ENCODE results near the gene TRIP12.
"Not testable (repeated sequence)": the region's sequence is repeated elsewhere in the genome, so short reads cannot be mapped to it uniquely, and the experiment has no call there.

Gene TRIP12

GRCh38 chr2:229901819-229902218 is 20.0 kb downstream of the TRIP12 start:
- H3K27ac ChIP-seq (ENCODE audit: low read length): no peak overlapping the region
- peaks cover 11% of the 10 kb centered on the region for H3K36me3 ChIP-seq (replicated peaks; ENCODE audit: low read depth, low read length)
- H3K9me3 ChIP-seq (ENCODE audit: insufficient read depth, low read length): no peaks in the 10 kb centered on the region
- no peaks in the 10 kb centered on the region for H3K4me1 ChIP-seq (ENCODE audit: low read length)
- peaks cover 49% of the 10 kb centered on the region for H3K79me2 ChIP-seq (ENCODE audit: low read length)
- TF ChIP-seq CTCF (IDR thresholded peaks at IDR 0.05; ENCODE audit: low read depth, low read length): no peak
- TF ChIP-seq EZH2phosphoT487 (IDR thresholded peaks at IDR 0.05; ENCODE audit: low read depth): no peak
- H3K4me3 ChIP-seq (ENCODE audit: low read length): no peak overlapping the region
- H3K27me3 ChIP-seq (ENCODE audit: low read depth, low read length): no peaks in the 10 kb centered on the region
- H4K20me1 ChIP-seq (ENCODE audit: insufficient read depth, low read length): peaks cover 34% of the 10 kb centered on the region
- H3K4me2 ChIP-seq (ENCODE audit: low read length): no peak overlapping the region
- H2AFZ ChIP-seq (ENCODE audit: low read depth, low read length): no peak overlapping the region
- no peak overlapping the region for H3K9ac ChIP-seq (ENCODE audit: low read length)

- H3K79me2 ChIP-seq (ENCODE audit: low read length): peaks cover 48% of the 10 kb centered on the region
- not testable (repeated sequence) for H2AFZ ChIP-seq (ENCODE audit: low read depth, low read length); H3K4me3 ChIP-seq (ENCODE audit: low read length); H3K4me2 ChIP-seq (ENCODE audit: low read length); H3K9ac ChIP-seq (ENCODE audit: low read length); H3K27ac ChIP-seq (ENCODE audit: low read length); H3K9me3 ChIP-seq (ENCODE audit: insufficient read depth, low read length); H3K4me1 ChIP-seq (ENCODE audit: low read length); H3K27me3 ChIP-seq (ENCODE audit: low read depth, low read length)
- peaks cover 31% of the 10 kb centered on the region for H4K20me1 ChIP-seq (ENCODE audit: insufficient read depth, low read length)
- peaks cover 11% of the 10 kb centered on the region for H3K36me3 ChIP-seq (replicated peaks; ENCODE audit: low read depth, low read length)
Observed at GRCh38 chr2:229900514-229900913, 21.3 kb downstream of the TRIP12 start.

GRCh38 chr2:229900012-229900411 is 21.8 kb downstream of the TRIP12 start:
- TF ChIP-seq EZH2phosphoT487 (IDR thresholded peaks at IDR 0.05; ENCODE audit: low read depth): no peak
- no peak for TF ChIP-seq CTCF (IDR thresholded peaks at IDR 0.05; ENCODE audit: low read depth, low read length)
- Histone ChIP-seq H3K27me3 (ENCODE audit: low read depth, low read length) (no peaks in the 10 kb centered on the region), H3K4me3 (ENCODE audit: low read length) (no peak overlapping the region), H3K9me3 (ENCODE audit: insufficient read depth, low read length) (no peaks in the 10 kb centered on the region), H3K79me2 (ENCODE audit: low read length) (peaks cover 43% of the 10 kb centered on the region), H4K20me1 (ENCODE audit: insufficient read depth, low read length) (peaks cover 29% of the 10 kb centered on the region), H3K4me1 (ENCODE audit: low read length) (no peaks in the 10 kb centered on the region), H2AFZ (ENCODE audit: low read depth, low read length) (no peak overlapping the region), H3K4me2 (ENCODE audit: low read length) (no peak overlapping the region), H3K36me3 (replicated peaks; ENCODE audit: low read depth, low read length) (peaks cover 11% of the 10 kb centered on the region), H3K9ac (ENCODE audit: low read length) (no peak overlapping the region), H3K27ac (ENCODE audit: low read length) (no peak overlapping the region)

- H3K9ac ChIP-seq (ENCODE audit: low read length): no peak overlapping the region
- no peak overlapping the region for H3K4me3 ChIP-seq (ENCODE audit: low read length)
- H3K27me3 ChIP-seq (ENCODE audit: low read depth, low read length): no peaks in the 10 kb centered on the region
- H2AFZ ChIP-seq (ENCODE audit: low read depth, low read length): no peak overlapping the region
- peaks cover 29% of the 10 kb centered on the region for H4K20me1 ChIP-seq (ENCODE audit: insufficient read depth, low read length)
- H3K4me1 ChIP-seq (ENCODE audit: low read length): no peaks in the 10 kb centered on the region
- no peak overlapping the region for H3K4me2 ChIP-seq (ENCODE audit: low read length)
- no peaks in the 10 kb centered on the region for H3K9me3 ChIP-seq (ENCODE audit: insufficient read depth, low read length)
- H3K36me3 ChIP-seq (replicated peaks; ENCODE audit: low read depth, low read length): peaks cover 11% of the 10 kb centered on the region
- TF ChIP-seq EZH2phosphoT487 (IDR thresholded peaks at IDR 0.05; ENCODE audit: low read depth) (no peak), CTCF (IDR thresholded peaks at IDR 0.05; ENCODE audit: low read depth, low read length) (no peak)
- peaks cover 44% of the 10 kb centered on the region for H3K79me2 ChIP-seq (ENCODE audit: low read length)
- no peak overlapping the region for H3K27ac ChIP-seq (ENCODE audit: low read length)
Observed at GRCh38 chr2:229899604-229900003, 22.2 kb downstream of the TRIP12 start.

GRCh38 chr2:229896857-229897256 is 25.0 kb downstream of the TRIP12 start:
- Histone ChIP-seq H3K4me2 (ENCODE audit: low read length) (no peak overlapping the region), H3K27me3 (ENCODE audit: low read depth, low read length) (no peaks in the 10 kb centered on the region), H3K27ac (ENCODE audit: low read length) (no peak overlapping the region), H4K20me1 (ENCODE audit: insufficient read depth, low read length) (peaks cover 27% of the 10 kb centered on the region), H2AFZ (ENCODE audit: low read depth, low read length) (no peak overlapping the region), H3K4me3 (ENCODE audit: low read length) (no peak overlapping the region), H3K36me3 (replicated peaks; ENCODE audit: low read depth, low read length) (peaks cover 8% of the 10 kb centered on the region), H3K9ac (ENCODE audit: low read length) (no peak overlapping the region), H3K9me3 (ENCODE audit: insufficient read depth, low read length) (no peaks in the 10 kb centered on the region), H3K79me2 (ENCODE audit: low read length) (peaks cover 50% of the 10 kb centered on the region), H3K4me1 (ENCODE audit: low read length) (no peaks in the 10 kb centered on the region)
- TF ChIP-seq CTCF (IDR thresholded peaks at IDR 0.05; ENCODE audit: low read depth, low read length): no peak
- no peak for TF ChIP-seq EZH2phosphoT487 (IDR thresholded peaks at IDR 0.05; ENCODE audit: low read depth)

Measured in OCI-LY3 (cell line).